ENCODE data around the gene TRPM5. TPM values are rescaled to one million over a fixed set of nuclear protein-coding genes. Genes with fewer than 3 reads are reported as not detected.
A peak's percentile ranks its signal among the peaks of the same experiment; 100 is the strongest.

The TRPM5 gene
- total RNA-seq, 4 donors from 2014 or later = 1.4 to 7.5 (median 4.3) TPM

GRCh38 chr11:2459016-2459725 lies 14.9 kb upstream of the TRPM5 start:
- no peaks in the 10 kb centered on the region for H3K27me3 ChIP-seq
- H3K4me1 ChIP-seq = peaks cover 0 to 30% (median 30%) of the 10 kb centered on the region in 4 donors
- no peak overlapping the region for H3K4me3 ChIP-seq
- H3K36me3 ChIP-seq = no peaks in the 10 kb centered on the region
- DNase-seq = no peak
- TF ChIP-seq POLR2AphosphoS5 (IDR thresholded peaks at IDR 0.05) (no peak), EP300 (IDR thresholded peaks at IDR 0.05; ENCODE audit: low read depth) (no peak), CTCF (IDR thresholded peaks at IDR 0.05) (no peak), POLR2A (IDR thresholded peaks at IDR 0.05) (no peak)
- intact Hi-C loops (cut with DNase I; ENCODE audit: low total_unique reads) (no loop called here), in situ Hi-C loops (cut with MboI; ENCODE audit: low pct_ligation_motif_present in 1 of 4, low pct_unique_long_range_greater_than_20kb in 1 of 4, low sequenced_read_pairs in 3 of 4) (no loop called here)
- H3K9me3 ChIP-seq = no peaks in the 10 kb centered on the region
- WGBS, 2 donors (ENCODE audit: low coverage in 1 of 2) = 71% methylated on average over 14 of the region's 20 CpGs; no CpG with 5 or more reads in 1 of the 2 donors
- H3K27ac ChIP-seq = peak overlapping the region; percentile 30 to 72 (median 44)

GRCh38 chr11:2458321-2458720 lies 14.0 kb upstream of the TRPM5 start:
- no peak overlapping the region for H3K27ac ChIP-seq
- 97% methylated on average over 13 of the region's 13 CpGs; no CpG with 5 or more reads in 1 of the 2 donors for WGBS, 2 donors (ENCODE audit: low coverage in 1 of 2)
- no peak overlapping the region for H3K4me3 ChIP-seq
- in situ Hi-C loops (cut with MboI; ENCODE audit: low pct_ligation_motif_present in 1 of 4, low pct_unique_long_range_greater_than_20kb in 1 of 4, low sequenced_read_pairs in 3 of 4) (no loop called here), intact Hi-C loops (cut with DNase I; ENCODE audit: low total_unique reads) (no loop called here)
- no peak for DNase-seq
- no peaks in the 10 kb centered on the region for H3K9me3 ChIP-seq
- peaks cover 0 to 27% (median 23%) of the 10 kb centered on the region in 4 donors for H3K4me1 ChIP-seq
- no peaks in the 10 kb centered on the region for H3K36me3 ChIP-seq
- H3K27me3 ChIP-seq = no peaks in the 10 kb centered on the region
- TF ChIP-seq EP300 (IDR thresholded peaks at IDR 0.05; ENCODE audit: low read depth) (no peak), POLR2AphosphoS5 (IDR thresholded peaks at IDR 0.05) (no peak), CTCF (IDR thresholded peaks at IDR 0.05) (no peak), POLR2A (IDR thresholded peaks at IDR 0.05) (no peak)

- no peaks in the 10 kb centered on the region for H3K36me3 ChIP-seq
- H3K4me1 ChIP-seq = no peaks in the 10 kb centered on the region
- WGBS, 2 donors (ENCODE audit: low coverage in 1 of 2) = 91% methylated on average over 5 of the region's 5 CpGs; no CpG with 5 or more reads in 1 of the 2 donors
- no peak overlapping the region for H3K4me3 ChIP-seq
- no peak overlapping the region for H3K27ac ChIP-seq
- TF ChIP-seq POLR2A (IDR thresholded peaks at IDR 0.05) (no peak), EP300 (IDR thresholded peaks at IDR 0.05; ENCODE audit: low read depth) (no peak), CTCF (IDR thresholded peaks at IDR 0.05) (no peak), POLR2AphosphoS5 (IDR thresholded peaks at IDR 0.05) (no peak)
- no peaks in the 10 kb centered on the region for H3K9me3 ChIP-seq
- no peaks in the 10 kb centered on the region for H3K27me3 ChIP-seq
- no peak for DNase-seq
- in situ Hi-C loops (cut with MboI; ENCODE audit: low pct_ligation_motif_present in 1 of 4, low pct_unique_long_range_greater_than_20kb in 1 of 4, low sequenced_read_pairs in 3 of 4) = no loop called here
- intact Hi-C loops (cut with DNase I; ENCODE audit: low total_unique reads) = no loop called here
These were observed 9.1 kb upstream of the TRPM5 start for GRCh38 chr11:2453436-2453835.

- Histone ChIP-seq H3K9me3 (no peaks in the 10 kb centered on the region), H3K27me3 (no peaks in the 10 kb centered on the region), H3K36me3 (no peaks in the 10 kb centered on the region), H3K4me3 (no peak overlapping the region), H3K4me1 (peaks cover 0 to 5% (median under 1%) of the 10 kb centered on the region in 4 donors), H3K27ac (no peak overlapping the region)
- DNase-seq = no peak
- WGBS, 2 donors (ENCODE audit: low coverage in 1 of 2) = 73 to 74% methylated on average over 5 to 19 of the region's 20 CpGs
- intact Hi-C loops (cut with DNase I; ENCODE audit: low total_unique reads) (no loop called here), in situ Hi-C loops (cut with MboI; ENCODE audit: low pct_ligation_motif_present in 1 of 4, low pct_unique_long_range_greater_than_20kb in 1 of 4, low sequenced_read_pairs in 3 of 4) (no loop called here)
- no peak for TF ChIP-seq CTCF (IDR thresholded peaks at IDR 0.05)
- TF ChIP-seq EP300 (IDR thresholded peaks at IDR 0.05; ENCODE audit: low read depth) = no peak
- no peak for TF ChIP-seq POLR2AphosphoS5 (IDR thresholded peaks at IDR 0.05)
- TF ChIP-seq POLR2A (IDR thresholded peaks at IDR 0.05) = no peak
These were observed 8.2 kb upstream of the TRPM5 start for GRCh38 chr11:2452321-2453012.

Measured in transverse colon (tissue), 4 donors.